ENCODE data around the gene POLH. TPM values are rescaled to one million over a fixed set of nuclear protein-coding genes. Genes with fewer than 3 reads are reported as not detected.

POLH gene
- total and polyA plus RNA-seq, 9 of the 15 experiments (the other 6 are each of a cell fraction or from before 2014, with no cell fraction given), result 5.8 to 31.6 (median 20.6) TPM

DNA sequence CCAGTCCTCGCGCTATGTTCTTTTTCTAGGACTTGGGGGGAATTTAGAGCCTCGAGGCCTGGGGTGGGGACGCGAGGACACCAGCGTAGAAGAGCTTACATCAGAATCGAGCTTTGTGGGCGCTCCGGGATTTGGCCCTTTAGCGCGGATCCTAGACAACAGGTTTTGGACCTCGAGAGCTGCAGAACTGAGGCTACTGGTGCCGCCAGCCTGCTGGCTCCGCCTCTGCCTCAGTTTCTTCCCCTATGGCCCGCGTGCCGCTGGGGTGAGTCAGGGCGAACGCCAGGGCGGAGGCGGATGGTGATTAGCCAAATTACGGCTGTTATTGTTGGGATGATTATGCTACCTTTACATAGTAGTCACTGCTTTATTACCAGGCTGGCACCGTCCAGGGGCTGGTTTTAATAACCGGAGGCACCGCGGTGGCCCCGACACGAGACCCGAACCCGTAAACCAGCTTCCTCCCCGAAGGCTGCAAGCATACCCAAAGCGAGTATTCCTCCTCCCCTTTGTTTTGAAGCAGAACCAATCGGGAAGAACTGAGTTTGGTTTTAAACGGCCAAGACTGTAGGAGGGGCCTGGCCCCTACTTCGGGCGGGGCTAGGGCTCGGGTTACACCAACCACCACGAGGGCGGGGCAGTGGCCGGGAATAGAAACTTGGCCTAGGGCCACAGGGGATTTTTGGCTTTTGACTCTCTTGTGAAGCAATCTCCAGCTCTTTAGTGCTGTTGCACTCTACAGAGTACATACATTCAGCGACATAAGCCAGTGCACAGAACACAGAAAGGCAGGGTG, 53.7 kb downstream of the POLH start (continued):
- TF ChIP-seq, protein P1, sequence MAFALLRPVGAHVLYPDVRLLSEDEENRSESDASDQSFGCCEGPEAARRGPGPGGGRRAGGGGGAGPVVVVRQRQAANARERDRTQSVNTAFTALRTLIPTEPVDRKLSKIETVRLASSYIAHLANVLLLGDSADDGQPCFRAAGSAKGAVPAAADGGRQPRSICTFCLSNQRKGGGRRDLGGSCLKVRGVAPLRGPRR (CRISPR knock-in tag; IDR thresholded peaks at IDR 0.05), result 0 out of 2 replicates have a peak, but pooled peaks have one; percentile 9
- no peak for TF ChIP-seq MEIS2 (IDR thresholded peaks at IDR 0.05; ENCODE audit: partially characterized antibody)
- TF ChIP-seq, protein P2, sequence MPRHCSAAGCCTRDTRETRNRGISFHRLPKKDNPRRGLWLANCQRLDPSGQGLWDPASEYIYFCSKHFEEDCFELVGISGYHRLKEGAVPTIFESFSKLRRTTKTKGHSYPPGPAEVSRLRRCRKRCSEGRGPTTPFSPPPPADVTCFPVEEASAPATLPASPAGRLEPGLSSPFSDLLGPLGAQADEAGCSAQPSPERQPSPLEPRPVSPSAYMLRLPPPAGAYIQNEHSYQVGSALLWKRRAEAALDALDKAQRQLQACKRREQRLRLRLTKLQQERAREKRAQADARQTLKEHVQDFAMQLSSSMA (CRISPR knock-in tag; IDR thresholded peaks at IDR 0.05), result peak; percentile 90; the same call in 1 of the 2 replicates
- TF ChIP-seq ARID2 (IDR thresholded peaks at IDR 0.05), result no peak
- TF ChIP-seq RAD21 (CRISPR knock-in tag; conservative IDR thresholded peaks at IDR 0.05 in 1 of 2, IDR thresholded peaks at IDR 0.05 in 1 of 2), result peak in 1 of 2 experiments; percentile 5; a peak in 2 of 4 replicates
- TF ChIP-seq MYBL2 (IDR thresholded peaks at IDR 0.05; ENCODE audit: low read depth), result peak; percentile 96
- no peak for TF ChIP-seq MYBL2 (CRISPR knock-in tag; IDR thresholded peaks at IDR 0.05; ENCODE audit: borderline replicate concordance)
- TF ChIP-seq, protein P3, sequence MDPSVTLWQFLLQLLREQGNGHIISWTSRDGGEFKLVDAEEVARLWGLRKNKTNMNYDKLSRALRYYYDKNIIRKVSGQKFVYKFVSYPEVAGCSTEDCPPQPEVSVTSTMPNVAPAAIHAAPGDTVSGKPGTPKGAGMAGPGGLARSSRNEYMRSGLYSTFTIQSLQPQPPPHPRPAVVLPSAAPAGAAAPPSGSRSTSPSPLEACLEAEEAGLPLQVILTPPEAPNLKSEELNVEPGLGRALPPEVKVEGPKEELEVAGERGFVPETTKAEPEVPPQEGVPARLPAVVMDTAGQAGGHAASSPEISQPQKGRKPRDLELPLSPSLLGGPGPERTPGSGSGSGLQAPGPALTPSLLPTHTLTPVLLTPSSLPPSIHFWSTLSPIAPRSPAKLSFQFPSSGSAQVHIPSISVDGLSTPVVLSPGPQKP (CRISPR knock-in tag; IDR thresholded peaks at IDR 0.05), result no peak
- TF ChIP-seq TAF1 (IDR thresholded peaks at IDR 0.05; ENCODE audit: control insufficient read depth, extremely low read depth, insufficient read depth, low read length, severe bottlenecking), result peak; percentile 85
- TF ChIP-seq RBM34 (IDR thresholded peaks at IDR 0.05; ENCODE audit: borderline replicate concordance, insufficient read depth, low read length), result no peak
